Activated CD8-positive, alpha-beta T cell treated with anti-CD3 and anti-CD28 coated beads, Interleukin-2, amount 10 ng/mL, durations not matched to agents 7 days and 5 days (primary cell): ENCODE results near the gene WTAP. TPM values are rescaled to one million over a fixed set of nuclear protein-coding genes. Genes with fewer than 3 reads are reported as not detected.

ENCODE experiments used
- ATAC-seq: fragments of 150-1000 bp; cut with Tn5 transposase; one replicate; pipeline ENCODE4 v1.10.0; 2021; ENCODE audit warnings: moderate library complexity
- CTCF ChIA-PET: fragments of 350-600 bp; sonication (Branson Sonifier 250); formaldehyde crosslinking; loops from one replicate; lab custom pipeline; 2021; ENCODE audit warnings: antibody characterized with exemption; lab: Charles Lee
- POLR2A ChIA-PET: fragments of 350-600 bp; sonication (Branson Sonifier 250); formaldehyde crosslinking; loops from one replicate; lab custom pipeline; 2021; ENCODE audit warnings: antibody characterized with exemption; lab: Charles Lee
- DNase-seq: peaks from one replicate; pipeline ENCODE4 v3.0.0-alpha.2; 2020
- H3K27ac Mint-ChIP-seq: one replicate; pipeline ENCODE4 v1.8.0; 2021; ENCODE audit warnings: mild to moderate bottlenecking, mixed read lengths
- H3K27me3 Mint-ChIP-seq: one replicate; pipeline ENCODE4 v1.8.0; 2021; ENCODE audit warnings: low read depth, mixed read lengths
- H3K36me3 Mint-ChIP-seq: one replicate; pipeline ENCODE4 v1.8.0; 2021; ENCODE audit warnings: low read depth, mixed read lengths
- H3K4me1 Mint-ChIP-seq: one replicate; pipeline ENCODE4 v1.8.0; 2021; ENCODE audit warnings: low read depth, mixed read lengths
- H3K4me3 Mint-ChIP-seq: one replicate; pipeline ENCODE4 v1.8.0; 2021; ENCODE audit warnings: mild to moderate bottlenecking, mixed read lengths
- H3K9me3 Mint-ChIP-seq: one replicate; pipeline ENCODE4 v1.8.0; 2022; ENCODE audit warnings: mixed read lengths; ENCODE audit not compliant: insufficient read depth
- total RNA-seq, 2 experiments: library from RNA; stranded (reverse); gene quantifications; one replicate each; pipeline ENCODE4 v1.2.3, GENCODE V29; 2021

Gene WTAP
- total RNA-seq, 2 experiments from 2014 or later, result 111 to 113 TPM

DNA sequence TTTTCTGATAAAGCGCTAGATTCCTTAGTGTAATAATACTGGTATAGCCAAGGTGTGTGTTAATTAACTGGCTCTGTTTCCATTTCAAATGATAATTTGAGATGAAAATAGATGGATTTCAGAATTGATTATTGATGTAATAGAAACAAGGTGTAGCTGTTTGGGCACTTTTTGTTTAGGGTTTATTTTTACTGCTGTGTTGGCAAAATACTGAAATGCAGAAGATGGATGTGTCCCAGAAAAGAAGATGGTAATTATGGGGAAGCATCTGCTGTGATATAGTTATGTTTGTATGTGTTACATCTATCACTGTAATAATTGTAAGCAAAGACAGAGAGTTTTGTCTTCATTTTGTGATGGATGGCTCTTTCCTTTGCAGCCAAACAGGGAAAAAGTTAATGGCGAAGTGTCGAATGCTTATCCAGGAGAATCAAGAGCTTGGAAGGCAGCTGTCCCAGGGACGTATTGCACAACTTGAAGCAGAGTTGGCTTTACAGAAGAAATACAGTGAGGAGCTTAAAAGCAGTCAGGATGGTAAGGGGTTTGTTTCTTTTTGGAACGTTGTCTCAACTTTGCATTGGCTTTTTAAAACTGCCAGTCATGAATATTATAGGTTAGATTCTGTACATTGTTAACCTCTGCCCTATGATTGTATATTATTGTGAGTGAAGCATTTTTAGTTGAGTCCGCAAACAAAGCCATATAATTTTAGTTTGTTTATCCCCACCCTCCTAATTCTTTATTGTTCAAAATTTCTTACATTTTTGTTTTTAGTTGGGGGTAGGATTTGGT lies 26.0 kb downstream of the WTAP start:
- ChIA-PET CTCF (interaction anchor here (1.4 kb wide), 1 partner anchor 15 kb away, joined by 3 read pairs; no protein-coding TSS in a partner anchor), POLR2A (interaction anchor here (0.7 kb wide), 1 partner anchor 11 kb away, joined by 3 read pairs; no protein-coding TSS in a partner anchor)
- no peak for DNase-seq
- no peaks in the 10 kb centered on the region for H3K27me3 Mint-ChIP-seq
- peak overlapping the region; percentile 14 for H3K27ac Mint-ChIP-seq
- no peak for ATAC-seq
- no peaks in the 10 kb centered on the region for H3K4me1 Mint-ChIP-seq
- H3K9me3 Mint-ChIP-seq, result no peaks in the 10 kb centered on the region
- H3K4me3 Mint-ChIP-seq, result no peak overlapping the region
- H3K36me3 Mint-ChIP-seq, result peaks cover 73% of the 10 kb centered on the region

DNA sequence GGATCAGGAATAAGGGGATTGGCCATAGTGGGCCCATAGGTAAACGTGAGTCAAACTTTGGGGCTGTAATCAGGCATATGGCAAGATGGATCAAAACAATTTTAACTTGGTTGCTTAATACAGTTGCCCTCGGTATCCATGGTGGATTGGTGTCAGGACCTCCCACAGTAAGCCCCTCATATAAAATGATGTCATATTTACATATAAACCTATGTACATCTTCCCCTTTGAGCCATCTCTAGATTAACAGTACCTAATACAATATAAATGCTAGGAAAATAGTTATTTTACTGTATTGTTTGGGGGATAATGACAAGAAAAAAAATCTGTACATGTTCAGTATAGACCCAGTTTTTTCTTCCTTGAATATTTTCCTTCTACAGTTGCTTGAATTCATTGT lies 27.1 kb downstream of the WTAP start:
- DNase-seq, result no peak
- ATAC-seq, result no peak
- Mint-ChIP-seq H3K4me1 (peaks cover 3% of the 10 kb centered on the region), H3K9me3 (no peaks in the 10 kb centered on the region), H3K27ac (no peak overlapping the region), H3K27me3 (no peaks in the 10 kb centered on the region), H3K4me3 (no peak overlapping the region), H3K36me3 (peaks cover 67% of the 10 kb centered on the region)
- CTCF ChIA-PET, result interaction anchor here (0.9 kb wide), 1 partner anchor 13 kb away, joined by 4 read pairs; no protein-coding TSS in a partner anchor
- POLR2A ChIA-PET, result no interaction called here

DNA sequence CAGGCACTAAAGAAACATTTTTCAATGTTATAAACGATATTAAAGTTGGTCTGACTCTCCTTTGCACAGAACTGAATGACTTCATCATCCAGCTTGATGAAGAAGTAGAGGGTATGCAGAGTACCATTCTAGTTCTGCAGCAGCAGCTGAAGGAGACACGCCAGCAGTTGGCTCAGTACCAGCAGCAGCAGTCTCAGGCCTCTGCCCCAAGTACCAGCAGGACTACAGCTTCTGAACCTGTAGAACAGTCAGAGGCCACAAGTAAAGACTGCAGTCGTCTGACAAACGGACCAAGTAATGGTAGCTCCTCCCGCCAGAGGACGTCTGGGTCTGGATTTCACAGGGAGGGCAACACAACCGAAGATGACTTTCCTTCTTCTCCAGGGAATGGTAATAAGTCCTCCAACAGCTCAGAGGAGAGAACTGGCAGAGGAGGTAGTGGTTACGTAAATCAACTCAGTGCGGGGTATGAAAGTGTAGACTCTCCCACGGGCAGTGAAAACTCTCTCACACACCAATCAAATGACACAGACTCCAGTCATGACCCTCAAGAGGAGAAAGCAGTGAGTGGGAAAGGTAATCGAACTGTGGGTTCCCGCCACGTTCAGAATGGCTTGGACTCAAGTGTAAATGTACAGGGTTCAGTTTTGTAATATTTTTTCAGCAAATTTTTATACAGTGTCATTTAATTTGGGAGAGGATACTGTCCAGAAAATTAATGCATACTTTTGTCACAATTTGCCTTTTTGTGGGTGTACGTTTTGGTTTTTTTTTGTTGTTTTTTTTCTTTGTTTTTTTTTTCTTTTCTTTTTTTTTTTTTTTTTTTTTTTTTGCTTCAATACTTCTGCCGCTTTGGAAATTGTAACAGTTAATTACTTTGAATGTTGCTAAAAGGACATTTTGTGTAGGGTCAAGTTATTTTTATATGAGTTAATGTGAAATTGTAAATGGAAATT lies 27.9 kb downstream of the WTAP start:
- ATAC-seq (no peak), DNase-seq (no peak)
- Mint-ChIP-seq H3K36me3 (peaks cover 64% of the 10 kb centered on the region), H3K27me3 (no peaks in the 10 kb centered on the region), H3K4me1 (peaks cover 8% of the 10 kb centered on the region), H3K9me3 (no peaks in the 10 kb centered on the region), H3K4me3 (no peak overlapping the region), H3K27ac (peak overlapping the region; percentile 27)
- ChIA-PET CTCF (interaction anchor here (0.9 kb wide), 1 partner anchor 14 kb away, joined by 4 read pairs; no protein-coding TSS in a partner anchor), POLR2A (no interaction called here)

DNA sequence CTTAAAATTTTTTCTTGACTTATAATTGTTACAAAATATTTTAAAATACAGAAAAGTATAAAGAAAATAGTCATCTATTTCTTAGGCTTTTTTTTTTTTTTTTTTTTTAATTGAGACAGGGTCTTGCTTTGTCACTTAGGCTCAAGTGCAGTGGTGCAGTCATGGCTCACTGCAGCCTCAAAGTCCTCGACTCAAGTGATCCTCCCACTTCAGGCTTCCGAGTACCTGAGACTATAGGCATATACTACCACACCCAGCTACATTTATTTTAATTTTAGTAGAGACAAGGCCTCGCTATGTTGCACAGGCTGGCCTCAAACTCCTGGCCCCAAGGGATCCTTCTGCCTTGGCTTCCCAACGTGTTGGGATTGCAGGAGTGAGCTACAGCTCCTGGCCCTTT lies 29.2 kb downstream of the WTAP start:
- ChIA-PET POLR2A (no interaction called here), CTCF (no interaction called here)
- no peaks in the 10 kb centered on the region for H3K27me3 Mint-ChIP-seq
- peaks cover 64% of the 10 kb centered on the region for H3K36me3 Mint-ChIP-seq
- H3K27ac Mint-ChIP-seq, result no peak overlapping the region
- H3K9me3 Mint-ChIP-seq, result no peaks in the 10 kb centered on the region
- H3K4me3 Mint-ChIP-seq, result no peak overlapping the region
- no peak for ATAC-seq
- DNase-seq, result no peak
- peaks cover 20% of the 10 kb centered on the region for H3K4me1 Mint-ChIP-seq

DNA sequence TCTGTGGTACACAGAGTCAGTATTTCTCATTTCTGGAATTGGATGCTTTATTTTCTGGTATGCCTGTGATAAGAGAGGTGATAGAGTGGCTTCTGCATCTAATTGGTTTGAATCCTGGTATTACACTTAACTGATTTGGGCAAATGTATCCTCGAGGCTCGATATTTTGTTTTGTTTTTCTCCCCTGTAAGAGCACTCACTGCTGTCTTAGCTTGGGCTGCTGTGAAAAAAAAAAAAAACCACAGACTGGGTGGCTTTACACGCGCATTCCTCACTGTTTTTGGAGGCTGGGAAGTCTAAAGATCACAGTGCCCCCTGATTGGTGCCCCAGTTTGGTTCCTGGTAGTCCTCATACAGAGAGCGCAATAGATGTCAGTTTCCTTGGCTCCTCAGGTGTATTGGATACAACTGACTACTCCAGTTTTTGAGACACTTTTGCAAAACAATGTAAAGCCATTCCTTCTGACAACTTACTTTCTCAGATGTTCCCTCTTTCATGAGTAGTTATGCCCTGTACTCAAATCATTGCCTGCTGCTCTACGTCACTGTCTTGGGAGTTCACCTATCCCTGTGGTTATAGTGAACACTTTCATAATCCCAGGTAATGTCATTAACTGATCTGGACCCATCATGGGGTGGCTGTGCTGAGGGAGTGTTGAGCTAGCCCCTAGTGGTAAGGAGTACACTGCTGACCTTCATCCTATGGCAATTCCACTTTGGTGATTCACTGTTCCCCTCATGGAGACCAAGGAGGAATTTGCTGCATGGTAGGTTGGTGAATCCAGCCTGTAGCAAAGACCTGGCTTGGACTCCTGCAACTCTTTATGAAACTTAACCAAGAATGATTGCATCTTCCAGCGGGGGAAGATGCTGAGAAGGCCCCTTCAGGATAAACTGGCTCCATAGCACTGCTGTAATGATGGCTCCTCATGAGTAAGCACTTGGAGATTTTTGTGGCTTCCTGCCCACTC lies 31.0 kb downstream of the WTAP start:
- ATAC-seq (no peak), DNase-seq (no peak)
- Mint-ChIP-seq H3K36me3 (peaks cover 62% of the 10 kb centered on the region), H3K4me1 (peaks cover 26% of the 10 kb centered on the region), H3K4me3 (no peak overlapping the region), H3K9me3 (no peaks in the 10 kb centered on the region), H3K27ac (peak overlapping the region; percentile 4), H3K27me3 (no peaks in the 10 kb centered on the region)
- ChIA-PET CTCF (interaction anchor here (2.2 kb wide), 1 partner anchor 67 kb away, joined by 4 read pairs; no protein-coding TSS in a partner anchor), POLR2A (no interaction called here)

DNA sequence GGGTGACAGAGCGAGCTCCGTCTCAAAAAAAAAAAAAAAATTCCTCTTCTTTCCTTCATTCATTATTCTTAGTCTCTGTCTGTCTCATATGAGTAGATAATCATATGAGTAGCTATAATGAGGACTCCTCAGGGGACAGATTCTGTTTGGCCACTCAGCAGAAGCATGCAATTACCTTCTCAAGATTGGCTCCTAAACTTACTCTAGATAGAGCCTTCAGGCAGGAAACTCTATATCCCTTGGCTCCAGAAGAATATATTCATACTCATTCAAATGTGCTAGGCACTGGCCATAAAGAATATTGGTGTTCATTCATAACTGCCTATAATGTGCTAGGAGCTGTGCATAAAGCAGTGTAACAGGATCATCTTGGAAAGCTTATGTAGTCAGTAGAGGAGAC lies 32.3 kb downstream of the WTAP start:
- Mint-ChIP-seq H3K27me3 (no peaks in the 10 kb centered on the region), H3K9me3 (no peaks in the 10 kb centered on the region), H3K4me1 (peaks cover 30% of the 10 kb centered on the region), H3K36me3 (peaks cover 57% of the 10 kb centered on the region), H3K4me3 (no peak overlapping the region), H3K27ac (peak overlapping the region; percentile 4)
- ATAC-seq (no peak), DNase-seq (no peak)
- ChIA-PET CTCF (interaction anchor here (0.6 to 2.2 kb wide), 4 partner anchors 11 to 68 kb away, joined by 3 to 4 read pairs (median 4); partner anchors contain the start of gene WTAP), POLR2A (interaction anchor here (0.7 to 1.2 kb wide), 3 partner anchors 30 to 1747 kb away, joined by 3 to 9 read pairs (median 6); partner anchors contain the start of genes MRPL18, TCP1 and WTAP)

DNA sequence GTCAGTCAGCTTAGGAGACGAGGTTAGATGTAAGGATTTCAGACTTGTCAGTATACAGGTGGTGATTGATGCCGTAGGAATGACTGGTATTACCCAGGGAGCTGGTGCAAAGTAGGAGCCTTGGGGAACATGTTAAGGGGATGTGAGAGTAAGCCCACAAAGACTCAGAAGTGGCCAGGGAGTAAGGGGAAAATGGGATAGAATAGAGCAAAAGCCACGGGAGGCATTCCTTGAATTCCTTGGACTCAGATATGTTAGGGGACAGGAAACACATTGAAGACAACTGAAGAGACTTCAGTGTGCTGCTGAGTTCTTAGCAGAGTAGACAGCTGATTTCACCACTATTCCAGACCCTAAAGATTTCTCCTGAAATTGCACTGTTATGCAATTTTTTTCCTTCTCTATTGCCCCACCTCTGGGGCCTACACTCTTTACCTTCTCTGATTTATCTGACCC lies 33.3 kb downstream of the WTAP start:
- no peak for ATAC-seq
- POLR2A ChIA-PET, result interaction anchor here (0.9 to 1.9 kb wide), 3 partner anchors 9 to 32 kb away, joined by 3 to 37 read pairs (median 33); partner anchors contain the start of genes MRPL18, TCP1 and WTAP
- no peak for DNase-seq

DNA sequence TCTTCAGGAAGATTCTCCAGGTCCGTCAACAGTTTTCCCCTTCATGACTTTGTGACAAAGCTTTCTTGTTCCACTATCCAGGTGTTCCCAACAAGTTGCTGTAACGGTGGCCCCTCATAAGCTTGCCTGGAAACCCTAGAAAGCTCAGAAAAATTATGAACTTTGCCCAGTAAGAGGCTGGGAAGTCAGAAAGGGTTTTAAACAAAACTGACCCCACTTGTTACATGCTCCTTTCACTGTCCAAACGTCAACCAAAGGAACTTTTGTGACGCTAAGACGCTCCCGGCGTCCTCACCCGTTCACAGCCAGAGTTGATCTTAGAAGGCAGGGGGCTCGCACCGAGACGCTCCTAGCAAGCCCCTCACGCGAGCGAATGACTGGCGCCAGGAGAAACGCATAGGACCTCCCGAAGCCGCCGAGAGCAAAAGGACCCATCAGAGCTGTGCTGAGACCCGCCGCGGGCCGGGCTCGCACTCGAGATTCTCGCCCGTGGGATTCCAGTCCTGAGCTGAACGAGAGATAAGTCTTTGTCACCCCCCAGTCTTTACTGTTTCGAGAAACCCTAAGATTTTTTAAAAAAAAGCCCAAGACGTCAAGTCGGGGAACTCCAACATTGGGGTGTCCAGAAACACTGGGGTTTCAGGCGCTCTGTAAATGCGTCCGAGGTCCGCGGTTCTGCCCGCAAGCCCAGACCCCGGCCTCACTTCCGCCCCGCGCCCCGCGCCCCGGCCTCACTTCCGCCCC lies 34.0 kb downstream of the WTAP start:
- ATAC-seq (peak; percentile 7), DNase-seq (peak; percentile 43)
- POLR2A ChIA-PET, result interaction anchor here (0.7 to 1.9 kb wide), 7 partner anchors 8 to 254 kb away, joined by 3 to 37 read pairs (median 5); partner anchors contain the start of genes MRPL18, TCP1 and WTAP
- H3K9me3 Mint-ChIP-seq, result no peaks in the 10 kb centered on the region
- CTCF ChIA-PET, result interaction anchor here (0.7 to 1.7 kb wide), 7 partner anchors 26 to 92 kb away, joined by 3 read pairs; partner anchors contain the start of gene WTAP
- peaks cover 51% of the 10 kb centered on the region for H3K36me3 Mint-ChIP-seq
- peaks cover 37% of the 10 kb centered on the region for H3K4me1 Mint-ChIP-seq
- peak overlapping the region; percentile 96 for H3K27ac Mint-ChIP-seq
- H3K4me3 Mint-ChIP-seq, result peak overlapping the region; percentile 94
- no peaks in the 10 kb centered on the region for H3K27me3 Mint-ChIP-seq

More for the DNA sequence above, 33.3 kb downstream of the WTAP start:
- CTCF ChIA-PET, result interaction anchor here (0.8 to 2.2 kb wide), 9 partner anchors 12 to 93 kb away, joined by 3 to 4 read pairs (median 3); partner anchors contain the start of gene WTAP
- Mint-ChIP-seq H3K9me3 (no peaks in the 10 kb centered on the region), H3K27me3 (no peaks in the 10 kb centered on the region), H3K27ac (peak overlapping the region; percentile 96), H3K4me3 (peak overlapping the region; percentile 94), H3K36me3 (peaks cover 54% of the 10 kb centered on the region), H3K4me1 (peaks cover 33% of the 10 kb centered on the region)

DNA sequence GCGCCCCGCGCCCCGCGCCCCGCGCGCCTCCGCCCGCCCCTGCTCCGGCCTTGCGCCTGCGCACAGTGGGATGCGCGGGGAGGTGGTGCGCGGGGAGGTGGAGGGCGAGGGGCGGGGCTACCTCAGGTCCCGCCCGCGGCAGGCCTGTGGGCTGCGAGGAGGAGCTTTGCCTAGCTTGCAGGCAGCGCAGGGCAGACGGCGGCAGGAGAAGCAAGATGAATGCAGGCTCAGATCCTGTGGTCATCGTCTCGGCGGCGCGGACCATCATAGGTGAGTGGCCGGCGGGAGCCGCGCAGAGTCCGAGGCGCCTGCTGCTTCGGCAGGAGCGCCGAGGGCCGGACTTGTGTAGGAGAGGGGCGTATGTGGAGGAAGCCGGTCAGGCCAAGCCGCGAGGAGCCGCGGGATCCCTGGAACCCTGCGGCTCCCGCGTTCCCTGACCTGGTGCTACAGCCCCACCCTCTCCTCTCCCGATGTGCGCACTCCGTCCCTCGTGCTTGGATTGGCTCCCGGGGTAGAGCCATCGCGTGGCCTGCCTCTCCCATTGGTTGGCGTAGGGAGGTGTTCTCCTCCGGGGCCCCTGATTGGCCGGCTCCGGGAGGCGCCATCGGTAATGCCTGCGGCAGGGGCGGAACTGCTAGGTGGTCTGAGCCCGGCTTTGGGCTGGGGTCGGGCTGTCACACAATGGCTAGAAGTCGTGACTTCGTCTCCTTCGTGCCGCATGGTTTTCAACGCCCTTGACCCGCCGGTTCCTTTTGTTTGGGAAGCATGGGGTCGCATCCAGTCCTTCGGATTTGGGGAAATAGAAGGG lies 34.8 kb downstream of the WTAP start, which contains the start of gene ACAT2:
Gene ACAT2, plus strand, starts transcription at position 173 of the 808 bp plus-strand sequence. Its CDS starts 43 bp downstream, at position 216.
- Mint-ChIP-seq H3K4me3 (peak within 1 kb of the TSS; percentile 94), H3K4me1 (peaks cover 39% of the 10 kb centered on the region), H3K36me3 (peaks cover 55% of the 10 kb centered on the region), H3K27ac (peak within 1 kb of the TSS; percentile 96), H3K27me3 (no peaks in the 10 kb centered on the region), H3K9me3 (no peaks in the 10 kb centered on the region)
- POLR2A ChIA-PET, result interaction anchor here (0.6 to 1.9 kb wide), 9 partner anchors 10 to 685 kb away, joined by 3 to 37 read pairs (median 4); partner anchors contain the start of genes MRPL18, TCP1 and WTAP
- ATAC-seq (peak; percentile 97), DNase-seq (peak; percentile 95)
- CTCF ChIA-PET, result interaction anchor here (0.7 to 1.7 kb wide), 3 partner anchors 25 to 91 kb away, joined by 3 read pairs; partner anchors contain the start of gene WTAP
